ENCODE measurements around the gene ST6GALNAC3.

DNA sequence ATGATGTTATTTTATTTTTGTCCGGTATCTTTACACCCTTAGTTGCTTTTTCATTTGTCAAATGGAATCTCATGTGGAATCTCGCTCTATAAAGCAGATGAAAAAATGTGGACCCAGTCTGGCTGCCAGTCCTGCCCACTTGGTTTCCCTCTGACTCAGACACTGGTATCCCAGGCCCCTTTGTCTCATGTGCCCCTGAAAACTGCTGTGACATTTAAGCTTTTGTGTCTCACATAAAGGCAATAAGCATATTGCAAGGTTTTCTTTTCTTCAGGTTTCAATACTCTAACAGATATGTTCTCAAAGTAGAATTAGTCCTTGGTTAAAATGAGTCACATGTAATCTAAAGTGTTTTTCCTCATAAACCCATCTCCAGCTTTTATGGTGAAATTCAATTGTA lies 183.3 kb downstream of the ST6GALNAC3 start:
- TF ChIP-seq ZNF384 (IDR thresholded peaks at IDR 0.05) (no peak), SP1 (IDR thresholded peaks at IDR 0.05) (no peak), HDGF (IDR thresholded peaks at IDR 0.05; ENCODE audit: borderline replicate concordance) (no peak), TARDBP (IDR thresholded peaks at IDR 0.05) (no peak), FOXA1 (IDR thresholded peaks at IDR 0.05) (no peak), FOXK2 (IDR thresholded peaks at IDR 0.05) (no peak), FOXM1 (IDR thresholded peaks at IDR 0.05; ENCODE audit: borderline replicate concordance) (no peak), ELF4 (IDR thresholded peaks at IDR 0.05) (no peak), BHLHE40 (IDR thresholded peaks at IDR 0.05; ENCODE audit: borderline replicate concordance) (no peak), LEF1 (IDR thresholded peaks at IDR 0.05; ENCODE audit: borderline replicate concordance) (no peak), CTBP1 (IDR thresholded peaks at IDR 0.05; ENCODE audit: borderline replicate concordance) (no peak), SUZ12 (IDR thresholded peaks at IDR 0.05) (no peak), ARNT (IDR thresholded peaks at IDR 0.05) (no peak)
- TF ChIP-seq, protein P1, sequence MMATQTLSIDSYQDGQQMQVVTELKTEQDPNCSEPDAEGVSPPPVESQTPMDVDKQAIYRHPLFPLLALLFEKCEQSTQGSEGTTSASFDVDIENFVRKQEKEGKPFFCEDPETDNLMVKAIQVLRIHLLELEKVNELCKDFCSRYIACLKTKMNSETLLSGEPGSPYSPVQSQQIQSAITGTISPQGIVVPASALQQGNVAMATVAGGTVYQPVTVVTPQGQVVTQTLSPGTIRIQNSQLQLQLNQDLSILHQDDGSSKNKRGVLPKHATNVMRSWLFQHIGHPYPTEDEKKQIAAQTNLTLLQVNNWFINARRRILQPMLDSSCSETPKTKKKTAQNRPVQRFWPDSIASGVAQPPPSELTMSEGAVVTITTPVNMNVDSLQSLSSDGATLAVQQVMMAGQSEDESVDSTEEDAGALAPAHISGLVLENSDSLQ (IDR thresholded peaks at IDR 0.05): no peak

Data from HEK293T (cell line).